Left ventricle myocardium inferior (tissue), 1 donor: ENCODE measurements around the gene CIRBP. TPM values are rescaled to one million over a fixed set of nuclear protein-coding genes. Genes with fewer than 3 reads are reported as not detected.
A peak's percentile ranks its signal among the peaks of the same experiment; 100 is the strongest.

Experiments
- DNase-seq: peaks from one replicate; pipeline ENCODE4 v3.0.0-alpha.2; 2020
- H3K27ac ChIP-seq: fragments of 200-600 bp; replicated peaks from 2 replicates; pipeline ENCODE4 v1.8.0; 2021
- H3K27me3 ChIP-seq: fragments of 200-600 bp; 2 replicates; pipeline ENCODE4 v1.8.0; 2021; ENCODE audit warnings: low read depth
- H3K36me3 ChIP-seq: fragments of 200-600 bp; 2 replicates; pipeline ENCODE4 v1.8.0; 2021
- H3K4me1 ChIP-seq: fragments of 200-600 bp; 2 replicates; pipeline ENCODE4 v1.8.0; 2021
- H3K4me3 ChIP-seq: fragments of 200-600 bp; 2 replicates; pipeline ENCODE4 v1.8.0; 2021; ENCODE audit warnings: mild to moderate bottlenecking, moderate library complexity
- H3K9me3 ChIP-seq: fragments of 200-600 bp; replicated peaks from 2 replicates; pipeline ENCODE4 v1.8.0; 2021
- CTCF ChIP-seq: fragments of 200-600 bp; IDR thresholded peaks from 2 replicates; pipeline ENCODE4 v1.8.0; 2021; ENCODE audit warnings: antibody characterized with exemption, mild to moderate bottlenecking, borderline replicate concordance
- intact Hi-C: fragments of 100-400 bp; cut with micrococcal nuclease; formaldehyde crosslinking; loops from one replicate; pipeline ENCODE4 v1.11.0; 2022
- total RNA-seq: library from RNA; stranded (reverse); fragmentation: NEBNext Ultra II Directional; extraction: Animal tissue kit (Norgen Biotek cat#: 25700); gene quantifications from one replicate; pipeline ENCODE4 v1.2.1, GENCODE V29; 2021
- donor health status: DM: no; HTN: yes; CAD: no; lungs with severe emphysema.

Gene CIRBP
- total RNA-seq, 1 donor from 2014 or later: 229 TPM

- H3K27ac ChIP-seq: peak overlapping the region; percentile 100
- no peak for DNase-seq
- H3K4me1 ChIP-seq: peaks cover 97% of the 10 kb centered on the region
- no peaks in the 10 kb centered on the region for H3K27me3 ChIP-seq
- intact Hi-C loops: no loop called here
- H3K4me3 ChIP-seq: peak overlapping the region; percentile 75
- TF ChIP-seq CTCF: no peak
- peaks cover 50% of the 10 kb centered on the region for H3K36me3 ChIP-seq
- no peaks in the 10 kb centered on the region for H3K9me3 ChIP-seq
These were observed 11.5 kb upstream of the CIRBP start for GRCh38 chr19:1257475-1258162.

GRCh38 chr19:1258163-1258492 lies 11.0 kb upstream of the CIRBP start:
- Histone ChIP-seq H3K36me3 (peaks cover 50% of the 10 kb centered on the region), H3K4me3 (peak overlapping the region; percentile 75)
- TF ChIP-seq CTCF: no peak

GRCh38 chr19:1258707-1259205 lies 10.4 kb upstream of the CIRBP start:
- H3K4me1 ChIP-seq: peaks cover 90% of the 10 kb centered on the region
- no peaks in the 10 kb centered on the region for H3K27me3 ChIP-seq
- peak overlapping the region; percentile 75 for H3K4me3 ChIP-seq
- intact Hi-C loops: no loop called here
- peaks cover 46% of the 10 kb centered on the region for H3K36me3 ChIP-seq
- H3K27ac ChIP-seq: peak overlapping the region; percentile 100
- no peak for DNase-seq
- no peak for TF ChIP-seq CTCF
- no peaks in the 10 kb centered on the region for H3K9me3 ChIP-seq

More at GRCh38 chr19:1258163-1258492, 11.0 kb upstream of the CIRBP start:
- peaks cover 96% of the 10 kb centered on the region for H3K4me1 ChIP-seq
- DNase-seq: no peak
- no peaks in the 10 kb centered on the region for H3K9me3 ChIP-seq
- H3K27ac ChIP-seq: peak overlapping the region; percentile 100
- no peaks in the 10 kb centered on the region for H3K27me3 ChIP-seq
- intact Hi-C loops: no loop called here

GRCh38 chr19:1259206-1259875 lies 9.8 kb upstream of the CIRBP start:
- no peak for TF ChIP-seq CTCF
- H3K4me1 ChIP-seq: peaks cover 85% of the 10 kb centered on the region
- intact Hi-C loops: no loop called here
- H3K27me3 ChIP-seq: no peaks in the 10 kb centered on the region
- peaks cover 40% of the 10 kb centered on the region for H3K36me3 ChIP-seq
- H3K4me3 ChIP-seq: peak overlapping the region; percentile 75
- H3K27ac ChIP-seq: peak overlapping the region; percentile 100
- peak; percentile 85 for DNase-seq
- H3K9me3 ChIP-seq: no peaks in the 10 kb centered on the region

GRCh38 chr19:1259876-1260748 lies 9.0 kb upstream of the CIRBP start:
- H3K27me3 ChIP-seq: no peaks in the 10 kb centered on the region
- TF ChIP-seq CTCF: no peak
- H3K27ac ChIP-seq: peak overlapping the region; percentile 100
- intact Hi-C loops: no loop called here
- peaks cover 32% of the 10 kb centered on the region for H3K36me3 ChIP-seq
- peak overlapping the region; percentile 75 for H3K4me3 ChIP-seq
- no peaks in the 10 kb centered on the region for H3K9me3 ChIP-seq
- no peak for DNase-seq
- H3K4me1 ChIP-seq: peaks cover 85% of the 10 kb centered on the region
